ENCODE measurements around the gene SH2B3. TPM values are rescaled to one million over a fixed set of nuclear protein-coding genes. Genes with fewer than 3 reads are reported as not detected.

Gene SH2B3
- total RNA-seq, 1 donor from 2014 or later: 36.4 TPM

GRCh38 chr12:111453071-111453989 lies 47.6 kb downstream of the SH2B3 start:
- H3K27ac Mint-ChIP-seq (ENCODE audit: unreplicated experiment): peak overlapping the region; percentile 13
- no peaks in the 10 kb centered on the region for H3K9me3 Mint-ChIP-seq (ENCODE audit: unreplicated experiment)
- H3K36me3 Mint-ChIP-seq (ENCODE audit: unreplicated experiment): peaks cover 54% of the 10 kb centered on the region

GRCh38 chr12:111454311-111454710 lies 48.6 kb downstream of the SH2B3 start:
- Mint-ChIP-seq H3K4me3 (ENCODE audit: unreplicated experiment) (no peak overlapping the region), H3K4me1 (ENCODE audit: unreplicated experiment) (peaks cover 34% of the 10 kb centered on the region), H3K36me3 (ENCODE audit: unreplicated experiment) (peaks cover 52% of the 10 kb centered on the region), H3K27ac (ENCODE audit: unreplicated experiment) (peak overlapping the region; percentile 47), H3K9me3 (ENCODE audit: unreplicated experiment) (no peaks in the 10 kb centered on the region), H3K27me3 (ENCODE audit: unreplicated experiment) (no peaks in the 10 kb centered on the region)
- TF ChIP-seq CTCF (IDR thresholded peaks at IDR 0.05): no peak
- peak; percentile 49 for DNase-seq (ENCODE audit: extremely low spot score, unreplicated experiment)

More at GRCh38 chr12:111453071-111453989, 47.6 kb downstream of the SH2B3 start:
- DNase-seq (ENCODE audit: extremely low spot score, unreplicated experiment): peak; percentile 70
- Mint-ChIP-seq H3K4me3 (ENCODE audit: unreplicated experiment) (no peak overlapping the region), H3K4me1 (ENCODE audit: unreplicated experiment) (peaks cover 31% of the 10 kb centered on the region), H3K27me3 (ENCODE audit: unreplicated experiment) (no peaks in the 10 kb centered on the region)
- no peak for TF ChIP-seq CTCF (IDR thresholded peaks at IDR 0.05)

GRCh38 chr12:111454716-111455447 lies 49.2 kb downstream of the SH2B3 start:
- Mint-ChIP-seq H3K36me3 (ENCODE audit: unreplicated experiment) (peaks cover 50% of the 10 kb centered on the region), H3K27ac (ENCODE audit: unreplicated experiment) (peak overlapping the region; percentile 67), H3K9me3 (ENCODE audit: unreplicated experiment) (no peaks in the 10 kb centered on the region), H3K4me1 (ENCODE audit: unreplicated experiment) (peaks cover 34% of the 10 kb centered on the region), H3K27me3 (ENCODE audit: unreplicated experiment) (no peaks in the 10 kb centered on the region), H3K4me3 (ENCODE audit: unreplicated experiment) (no peak overlapping the region)
- DNase-seq (ENCODE audit: extremely low spot score, unreplicated experiment): peak; percentile 54
- no peak for TF ChIP-seq CTCF (IDR thresholded peaks at IDR 0.05)

- Mint-ChIP-seq H3K27ac (ENCODE audit: unreplicated experiment) (peak overlapping the region; percentile 67), H3K4me1 (ENCODE audit: unreplicated experiment) (peaks cover 34% of the 10 kb centered on the region), H3K4me3 (ENCODE audit: unreplicated experiment) (no peak overlapping the region), H3K9me3 (ENCODE audit: unreplicated experiment) (no peaks in the 10 kb centered on the region), H3K27me3 (ENCODE audit: unreplicated experiment) (no peaks in the 10 kb centered on the region), H3K36me3 (ENCODE audit: unreplicated experiment) (peaks cover 44% of the 10 kb centered on the region)
- no peak for TF ChIP-seq CTCF (IDR thresholded peaks at IDR 0.05)
- DNase-seq (ENCODE audit: extremely low spot score, unreplicated experiment): peak; percentile 75
These were observed 50.0 kb downstream of the SH2B3 start for GRCh38 chr12:111455448-111456320.
